Lung (tissue), 12 donors: Measurements from ENCODE around the gene PLEKHO2. TPM values are rescaled to one million over a fixed set of nuclear protein-coding genes. Genes with fewer than 3 reads are reported as not detected.

Experiments used
- ATAC-seq: fragments of 200-7000 bp; cut with Tn5 transposase; one replicate; pipeline ENCODE4 v1.9.1; 2020; ENCODE audit warnings: moderate number of reproducible peaks; ENCODE audit not compliant: insufficient read depth, low FRiP score
- DNase-seq, 3 donors: peaks; one replicate each; pipeline ENCODE4 v3.0.0-alpha.2; 2013 to 2017
- H3K27ac ChIP-seq, 2 donors: one replicate each; pipeline ENCODE4 v1.5.1; 2013; ENCODE audit warnings: mild to moderate bottlenecking in 2 of 2, moderate library complexity in 2 of 2, control low read depth in 1 of 2, inconsistent platforms in 1 of 2, low read depth in 1 of 2, low read length in 1 of 2
- H3K27me3 ChIP-seq, 3 donors: one replicate each; pipeline ENCODE4 v1.5.1; 2013; ENCODE audit warnings: low read length in 2 of 3; ENCODE audit not compliant: control insufficient read depth in 3 of 3, insufficient read depth in 3 of 3
- H3K36me3 ChIP-seq, 4 donors: one replicate each; pipeline ENCODE4 v1.5.1; 2013; ENCODE audit warnings: low read length in 4 of 4, mild to moderate bottlenecking in 1 of 4, moderate library complexity in 1 of 4; ENCODE audit not compliant: control insufficient read depth in 4 of 4, insufficient read depth in 4 of 4
- H3K4me1 ChIP-seq, 5 donors: one replicate each; pipeline ENCODE4 v1.5.1; 2013; ENCODE audit warnings: low read length in 5 of 5, mild to moderate bottlenecking in 2 of 5, moderate library complexity in 1 of 5; ENCODE audit not compliant: control insufficient read depth in 5 of 5, insufficient read depth in 5 of 5
- H3K4me3 ChIP-seq: one replicate; pipeline ENCODE4 v1.5.1; 2013; ENCODE audit warnings: mild to moderate bottlenecking, control low read depth, moderate library complexity
- H3K9ac ChIP-seq, 2 donors: one replicate each; pipeline ENCODE4 v1.5.1; 2013; ENCODE audit warnings: low read length in 2 of 2, control low read depth in 1 of 2; ENCODE audit not compliant: insufficient read depth in 1 of 2
- H3K9me3 ChIP-seq, 4 donors: one replicate each; pipeline ENCODE4 v1.5.1; 2013; ENCODE audit warnings: low read length in 3 of 4, mild to moderate bottlenecking in 1 of 4, moderate library complexity in 1 of 4; ENCODE audit not compliant: control insufficient read depth in 4 of 4, insufficient read depth in 3 of 4
- CTCF ChIP-seq: IDR thresholded peaks from 2 replicates; pipeline ENCODE4 v1.5.1; 2012; ENCODE audit warnings: mild to moderate bottlenecking; ENCODE audit errors: control extremely low read depth, extremely low read depth
- WGBS, 2 donors: extraction: QIAGEN DNeasy Blood & Tissue Kit; methylation state at CpG; one replicate each; pipeline ENCODE4 v1.1.7; 2013; 5-methylcytosine and 5-hydroxymethylcytosine counted together
- polyA plus RNA-seq, 2 donors: library from polyadenylated mRNA; stranded (reverse); fragments of 200-250 nt; gene quantifications; one replicate each; pipeline ENCODE4 v1.2.1, GENCODE V29; 2013
- total RNA-seq, 2 donors: library from RNA; depleted of rRNA in 1 of 2; stranded (reverse); fragments of >200 nt in 1 of 2; gene quantifications; one replicate each; pipeline ENCODE4 v1.2.1, GENCODE V29; 2014 to 2021
- donor health status: control.
- donor health status: control.
- donor health status: Bipolar disorder and iron deficiency.
- donor health status: healthy.
- donor health status: DM: yes; HTN: yes; CAD: no.

The PLEKHO2 gene
- total and polyA plus RNA-seq, 4 donors, result 25.6 to 84.1 (median 56.1) TPM

GRCh38 chr15:64911311-64912186, 69.8 kb downstream of the PLEKHO2 start, which contains the start of gene ANKDD1A:
TSS of gene ANKDD1A (plus strand) at chr15:64911902. CDS start at chr15:64911931, 29 bp downstream.
- H3K27ac ChIP-seq, result no peak within 1 kb of the TSS
- H3K27me3 ChIP-seq, result no peaks in the 10 kb centered on the region
- peak within 1 kb of the TSS; percentile 37 for H3K4me3 ChIP-seq
- peak; percentile 88 for ATAC-seq
- peak; percentile 77 to 84 (median 81) for DNase-seq
- H3K9me3 ChIP-seq, result no peaks in the 10 kb centered on the region
- H3K9ac ChIP-seq, result peak within 1 kb of the TSS in 1 of 2 donors; percentile 38
- TF ChIP-seq CTCF, result no peak
- H3K36me3 ChIP-seq, result peaks cover 0 to 1% (median 0%) of the 10 kb centered on the region in 4 donors
- peaks cover 0 to 10% (median 2%) of the 10 kb centered on the region in 5 donors for H3K4me1 ChIP-seq
- 5 to 10% methylated on average over 56 to 72 of the region's 72 CpGs for WGBS, 2 donors

- WGBS, 2 donors, result 91 to 98% methylated on average over 15 of the region's 15 CpGs
- Histone ChIP-seq H3K27me3 (no peaks in the 10 kb centered on the region), H3K36me3 (no peaks in the 10 kb centered on the region), H3K4me1 (peaks cover 0 to 10% (median 2%) of the 10 kb centered on the region in 5 donors), H3K27ac (no peak overlapping the region), H3K9ac (no peak overlapping the region), H3K4me3 (no peak overlapping the region), H3K9me3 (peaks cover 0 to 2% (median 0%) of the 10 kb centered on the region in 4 donors)
- ATAC-seq (no peak), DNase-seq (no peak)
- no peak for TF ChIP-seq CTCF
These were observed 70.9 kb downstream of the PLEKHO2 start for GRCh38 chr15:64912379-64913325.

GRCh38 chr15:64915518-64916227, 74.0 kb downstream of the PLEKHO2 start:
- no peak overlapping the region for H3K9ac ChIP-seq
- H3K4me3 ChIP-seq, result no peak overlapping the region
- H3K27ac ChIP-seq, result no peak overlapping the region
- DNase-seq (no peak), ATAC-seq (no peak)
- no peaks in the 10 kb centered on the region for H3K27me3 ChIP-seq
- H3K36me3 ChIP-seq, result no peaks in the 10 kb centered on the region
- 50 to 64% methylated on average over 13 of the region's 13 CpGs for WGBS, 2 donors
- H3K4me1 ChIP-seq, result peaks cover 0 to 10% (median 2%) of the 10 kb centered on the region in 5 donors
- TF ChIP-seq CTCF, result no peak
- H3K9me3 ChIP-seq, result peaks cover 0 to 2% (median 0%) of the 10 kb centered on the region in 4 donors
